ENCODE measurements around the gene PAK3.

- TF ChIP-seq CTCF (IDR thresholded peaks at IDR 0.05) (no peak), EP300 (IDR thresholded peaks at IDR 0.05) (no peak), POLR2A (IDR thresholded peaks at IDR 0.05) (no peak)
These were observed 84.8 kb downstream of the PAK3 start for GRCh38 chrX:111180750-111181240.
